Keratinocyte (primary cell): ENCODE data around the gene FAM227A. TPM values are rescaled to one million over a fixed set of nuclear protein-coding genes. Genes with fewer than 3 reads are reported as not detected.
"Not testable (repeated sequence)": the region's sequence is repeated elsewhere in the genome, so short reads cannot be mapped to it uniquely, and the experiment has no call there.

Experiments
- DNase-seq: peaks from one replicate; pipeline ENCODE4 v3.0.0-alpha.2; 2011; ENCODE audit warnings: low read depth, missing footprints, low spot score
- FAIRE-seq: peaks from 2 replicates; lab custom pipeline; 2011; peaks lifted over from hg19 to GRCh38; lab: Jason Lieb, UNC
- H2AFZ ChIP-seq: 2 replicates; pipeline ENCODE4 v1.6.0; 2012; ENCODE audit warnings: low read length, control low read depth, inconsistent platforms; ENCODE audit not compliant: control insufficient read depth
- H3K27ac ChIP-seq: 2 replicates; pipeline ENCODE4 v1.5.1; 2011; ENCODE audit warnings: low read length; ENCODE audit not compliant: control insufficient read depth, insufficient read depth
- H3K27me3 ChIP-seq: 3 replicates; pipeline ENCODE4 v1.6.0; 2011; ENCODE audit warnings: low read length; ENCODE audit not compliant: control insufficient read depth, insufficient read depth; ENCODE audit errors: extremely low read depth
- H3K36me3 ChIP-seq, 2 experiments: 2 replicates in 1 of 2; 3 replicates in 1 of 2; pipeline ENCODE4 v1.5.1; 2011; ENCODE audit warnings: low read length in 2 of 2, mild to moderate bottlenecking in 1 of 2; ENCODE audit not compliant: control insufficient read depth in 2 of 2, insufficient read depth in 2 of 2; ENCODE audit errors: extremely low read depth in 1 of 2
- H3K4me1 ChIP-seq: 3 replicates; pipeline ENCODE4 v1.5.1; 2011; ENCODE audit warnings: low read length; ENCODE audit not compliant: control insufficient read depth, insufficient read depth; ENCODE audit errors: extremely low read depth
- H3K4me2 ChIP-seq: 3 replicates; pipeline ENCODE4 v1.6.0; 2011; ENCODE audit warnings: low read depth, low read length; ENCODE audit not compliant: control insufficient read depth, insufficient read depth; ENCODE audit errors: extremely low read depth
- H3K4me3 ChIP-seq, 3 experiments: fragments of 200-600 bp in 1 of 3; sonication (generic) in 1 of 3; 2 replicates in 2 of 3; 3 replicates in 1 of 3; pipeline ENCODE4 v1.5.1; 2011 to 2016; ENCODE audit warnings: low read length in 3 of 3, mild to moderate bottlenecking in 3 of 3, control low read depth in 2 of 3, inconsistent platforms in 1 of 3, low read depth in 1 of 3, mixed read lengths in 1 of 3, mixed run types in 1 of 3, moderate library complexity in 1 of 3; ENCODE audit not compliant: control insufficient read depth in 2 of 3, insufficient read depth in 2 of 3; ENCODE audit errors: extremely low read depth in 1 of 3
- H3K79me2 ChIP-seq: 2 replicates; pipeline ENCODE4 v1.6.0; 2012; ENCODE audit warnings: low read length; ENCODE audit not compliant: control insufficient read depth, insufficient read depth
- H3K9ac ChIP-seq: 3 replicates; pipeline ENCODE4 v1.6.0; 2011; ENCODE audit warnings: low read length; ENCODE audit not compliant: control insufficient read depth, insufficient read depth; ENCODE audit errors: extremely low read depth
- H3K9me1 ChIP-seq: 3 replicates; pipeline ENCODE4 v1.6.0; 2011; ENCODE audit warnings: low read length; ENCODE audit not compliant: control insufficient read depth, insufficient read depth; ENCODE audit errors: extremely low read depth
- H3K9me3 ChIP-seq: 2 replicates; pipeline ENCODE4 v1.5.1; 2012; ENCODE audit warnings: low read depth, low read length; ENCODE audit not compliant: control insufficient read depth
- H4K20me1 ChIP-seq: 3 replicates; pipeline ENCODE4 v1.6.0; 2011; ENCODE audit warnings: low read length; ENCODE audit not compliant: control insufficient read depth, insufficient read depth; ENCODE audit errors: extremely low read depth
- CTCF ChIP-seq, 3 experiments: IDR thresholded peaks in 1 of 3; conservative IDR thresholded peaks in 1 of 3; optimal IDR thresholded peaks in 1 of 3; 2 replicates in 2 of 3; 3 replicates in 1 of 3; pipeline versions ENCODE3 to v1.5.1; 2011; ENCODE audit warnings: low read length in 3 of 3, mild to moderate bottlenecking in 3 of 3, moderate library complexity in 2 of 3, control low read depth in 1 of 3, inconsistent platforms in 1 of 3; ENCODE audit not compliant: insufficient read depth in 2 of 3; ENCODE audit errors: extremely low read depth in 1 of 3
- EZH2 ChIP-seq: IDR thresholded peaks from one replicate; pipeline ENCODE4 v1.6.1; 2012; ENCODE audit warnings: inconsistent platforms, mild to moderate bottlenecking, low read length, moderate library complexity
- dilution Hi-C: fragments of 300-500 bp; cut with MboI; formaldehyde crosslinking; loops from one replicate; pipeline ENCODE4 v1.7.0; 2020; ENCODE audit warnings: low sequenced_read_pairs; ENCODE audit not compliant: extremely low pct_ligation_motif_present
- polyA plus RNA-seq, 5 experiments: library from polyadenylated mRNA; depleted of rRNA in 3 of 5; stranded (reverse) in 3 of 5; stranded (forward) in 1 of 5; unstranded in 1 of 5; fragments of >200 nt; gene quantifications; 1 replicate in 1 of 5; 2 replicates in 3 of 5; 3 replicates in 1 of 5; pipeline versions ENCODE4 v1.2.1 to v1.2.3, GENCODE V29; 2011 to 2012; ENCODE audit warnings: missing spikeins in 2 of 5, low read depth in 1 of 5, low replicate concordance in 1 of 5

FAM227A gene
- polyA plus RNA-seq, 1 donor (not counting 4 experiments of a cell fraction or from before 2014, with no cell fraction given) = 1.1 TPM

GRCh38 chr22:38618682-38619081 is 37.5 kb downstream of the FAM227A start:
- Histone ChIP-seq H4K20me1 (no peaks in the 10 kb centered on the region), H3K4me2 (no peak overlapping the region), H3K27me3 (no peaks in the 10 kb centered on the region), H3K9me3 (no peaks in the 10 kb centered on the region), H3K4me1 (no peaks in the 10 kb centered on the region), H3K4me3 (no peak overlapping the region), H3K79me2 (no peaks in the 10 kb centered on the region), H2AFZ (no peak overlapping the region), H3K9ac (no peak overlapping the region), H3K27ac (no peak overlapping the region), H3K9me1 (no peaks in the 10 kb centered on the region), H3K36me3 (no peaks in the 10 kb centered on the region)
- TF ChIP-seq EZH2 (no peak), CTCF (optimal IDR thresholded peaks at IDR 0.05 in 1 of 3, IDR thresholded peaks at IDR 0.05 in 1 of 3, conservative IDR thresholded peaks at IDR 0.05 in 1 of 3; ENCODE audit: extremely low read depth in 1 of 3, insufficient read depth in 2 of 3, low read length in 3 of 3) (no peak)
- DNase-seq (no peak), FAIRE-seq (no peak)
- dilution Hi-C loops = no loop called here

GRCh38 chr22:38618258-38618657 is 37.9 kb downstream of the FAM227A start:
- no peak for DNase-seq
- H3K9me1 ChIP-seq = no peaks in the 10 kb centered on the region
- H3K4me3 ChIP-seq = no peak overlapping the region
- dilution Hi-C loops = no loop called here
- no peak overlapping the region for H2AFZ ChIP-seq
- FAIRE-seq = no peak
- no peaks in the 10 kb centered on the region for H4K20me1 ChIP-seq
- TF ChIP-seq EZH2 = no peak
- no peak for TF ChIP-seq CTCF (optimal IDR thresholded peaks at IDR 0.05 in 1 of 3, IDR thresholded peaks at IDR 0.05 in 1 of 3, conservative IDR thresholded peaks at IDR 0.05 in 1 of 3; ENCODE audit: extremely low read depth in 1 of 3, insufficient read depth in 2 of 3, low read length in 3 of 3)
- H3K27me3 ChIP-seq = no peaks in the 10 kb centered on the region
- no peaks in the 10 kb centered on the region for H3K4me1 ChIP-seq
- no peak overlapping the region for H3K4me2 ChIP-seq
- no peak overlapping the region for H3K9ac ChIP-seq
- H3K9me3 ChIP-seq = no peaks in the 10 kb centered on the region
- no peak overlapping the region for H3K27ac ChIP-seq
- H3K79me2 ChIP-seq = no peaks in the 10 kb centered on the region
- no peaks in the 10 kb centered on the region for H3K36me3 ChIP-seq

GRCh38 chr22:38615064-38615405 is 41.2 kb downstream of the FAM227A start:
- H3K4me1 ChIP-seq, H2AFZ ChIP-seq, H3K9ac ChIP-seq, H4K20me1 ChIP-seq, H3K27me3 ChIP-seq, DNase-seq, H3K4me2 ChIP-seq, H3K27ac ChIP-seq, dilution Hi-C loops, H3K36me3 ChIP-seq, H3K79me2 ChIP-seq, H3K9me1 ChIP-seq, FAIRE-seq, H3K9me3 ChIP-seq, H3K4me3 ChIP-seq: not testable (repeated sequence)
